ENCODE measurements around the gene GABRB2. TPM values are rescaled to one million over a fixed set of nuclear protein-coding genes. Genes with fewer than 3 reads are reported as not detected.
"Not testable (repeated sequence)": the region's sequence is repeated elsewhere in the genome, so short reads cannot be mapped to it uniquely, and the experiment has no call there.

Gene GABRB2
- total RNA-seq, 4 donors from 2014 or later: 1.9 to 8.0 (median 2.3) TPM

GRCh38 chr5:161265006-161265405 is 281.5 kb downstream of the GABRB2 start:
- ATAC-seq (ENCODE audit: low FRiP score) (no peak), DNase-seq (ENCODE audit: low spot score) (no peak)
- TF ChIP-seq CTCF (IDR thresholded peaks at IDR 0.05): no peak

GRCh38 chr5:161263191-161263590 is 283.3 kb downstream of the GABRB2 start:
- ATAC-seq (ENCODE audit: low FRiP score) (no peak), DNase-seq (ENCODE audit: low spot score) (no peak)
- TF ChIP-seq CTCF (IDR thresholded peaks at IDR 0.05): no peak

- no peak for DNase-seq (ENCODE audit: low spot score)
- no peak for ATAC-seq (ENCODE audit: low FRiP score)
- TF ChIP-seq CTCF (IDR thresholded peaks at IDR 0.05): no peak
Observed at GRCh38 chr5:161261668-161262323, 284.7 kb downstream of the GABRB2 start.

- ATAC-seq (ENCODE audit: low FRiP score) (no peak), DNase-seq (ENCODE audit: low spot score) (no peak)
- TF ChIP-seq CTCF (IDR thresholded peaks at IDR 0.05): no peak
Observed at GRCh38 chr5:161258438-161258837, 288.1 kb downstream of the GABRB2 start.

- no peak for ATAC-seq (ENCODE audit: low FRiP score)
- no peak for DNase-seq (ENCODE audit: low spot score)
- no peak for TF ChIP-seq CTCF (IDR thresholded peaks at IDR 0.05)
Observed at GRCh38 chr5:161256957-161257356, 289.6 kb downstream of the GABRB2 start.

GRCh38 chr5:161252955-161253354 is 293.6 kb downstream of the GABRB2 start:
- ATAC-seq (ENCODE audit: low FRiP score); DNase-seq (ENCODE audit: low spot score): not testable (repeated sequence)

- ATAC-seq (ENCODE audit: low FRiP score): no peak
- no peak for TF ChIP-seq CTCF (IDR thresholded peaks at IDR 0.05)
Observed at GRCh38 chr5:161246749-161247148, 299.8 kb downstream of the GABRB2 start.

GRCh38 chr5:161245846-161246245 is 300.7 kb downstream of the GABRB2 start:
- not testable (repeated sequence) for DNase-seq (ENCODE audit: low spot score)

More at GRCh38 chr5:161246749-161247148, 299.8 kb downstream of the GABRB2 start:
- DNase-seq (ENCODE audit: low spot score): no peak

More at GRCh38 chr5:161245846-161246245, 300.7 kb downstream of the GABRB2 start:
- ATAC-seq (ENCODE audit: low FRiP score): not testable (repeated sequence)

Other genes starting within 250 kb of the GABRB2 start
- gene GABRA6, start 139.0 kb upstream of the GABRB2 start, total RNA-seq: not detected